Epithelial cell of prostate (primary cell): ENCODE data around the gene PADI1.

ENCODE experiments used
- DNase-seq: peaks from one replicate; pipeline ENCODE4 v3.0.0-alpha.2; 2011; ENCODE audit warnings: low read depth, low spot score
- H3K27ac ChIP-seq: fragments of 450-650 bp; 2 replicates; pipeline ENCODE4 v1.5.1; 2017; ENCODE audit warnings: mild to moderate bottlenecking

The PADI1 gene

DNA sequence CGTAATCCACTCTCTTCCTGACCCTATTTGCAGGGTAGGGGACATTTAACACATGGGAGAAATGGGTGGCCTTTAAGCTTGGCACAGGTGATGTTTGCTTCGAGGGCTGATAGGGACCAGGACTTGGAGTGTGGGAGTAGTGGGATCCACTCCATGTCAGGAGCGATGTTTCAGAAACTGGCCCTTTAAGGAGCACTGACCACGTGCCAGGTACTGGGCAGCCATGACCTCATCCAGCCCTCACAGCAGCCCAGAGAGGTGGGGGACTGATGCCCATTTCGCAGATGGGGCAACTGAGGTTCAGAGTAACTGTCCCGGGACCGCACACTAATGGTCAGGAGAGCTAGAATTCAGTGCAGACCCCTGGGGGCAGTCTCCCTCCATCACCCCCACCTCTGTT lies 55.3 kb downstream of the PADI1 start:
- DNase-seq: no peak
- no peak overlapping the region for H3K27ac ChIP-seq

DNA sequence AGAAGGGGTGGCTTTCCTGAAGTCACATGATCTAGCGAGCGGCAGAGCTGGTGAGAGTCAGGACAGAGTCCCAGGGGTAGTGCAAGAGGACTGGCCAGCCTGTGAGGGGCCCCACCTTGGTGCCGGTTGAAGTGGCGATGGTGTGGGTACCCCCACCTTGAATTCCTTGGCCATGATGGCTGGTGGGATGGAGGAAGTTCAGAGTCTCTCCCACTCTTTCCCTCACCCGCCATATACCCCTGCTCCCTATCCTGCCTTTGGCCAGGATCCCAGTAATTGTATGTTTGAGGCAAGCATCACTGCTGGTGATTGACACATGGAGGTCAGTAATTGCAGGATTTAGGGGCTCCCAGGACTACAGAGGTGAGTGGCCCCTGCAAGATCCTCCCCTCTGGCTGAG lies 55.8 kb downstream of the PADI1 start:
- DNase-seq: no peak
- H3K27ac ChIP-seq: no peak overlapping the region

- no peak for DNase-seq
These were observed 59.0 kb downstream of the PADI1 start for GRCh38 chr1:17263936-17264335.

GRCh38 chr1:17264470-17264869 lies 59.5 kb downstream of the PADI1 start:
- DNase-seq: no peak
- peak overlapping the region; percentile 59 for H3K27ac ChIP-seq

More at GRCh38 chr1:17263936-17264335, 59.0 kb downstream of the PADI1 start:
- H3K27ac ChIP-seq: no peak overlapping the region

DNA sequence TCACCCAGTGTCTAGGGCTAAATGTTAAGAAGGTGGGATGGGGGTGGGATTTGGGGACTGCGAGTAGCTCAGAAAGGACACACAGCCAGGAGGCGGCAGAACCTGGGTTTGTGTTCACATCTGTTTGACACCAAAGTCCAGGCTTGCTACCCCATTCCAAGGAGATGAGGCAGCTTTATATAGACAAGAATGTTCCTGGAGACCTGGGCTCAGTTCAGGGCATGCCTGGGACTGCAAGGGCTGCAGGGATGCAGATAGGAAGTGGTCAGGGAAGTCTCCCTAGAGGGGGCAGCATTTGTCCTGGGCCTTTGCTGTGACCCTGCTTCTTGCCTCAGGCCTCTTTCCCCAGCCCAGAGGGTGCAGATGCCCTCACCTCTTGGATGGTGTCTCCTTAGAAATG lies 60.2 kb downstream of the PADI1 start:
- H3K27ac ChIP-seq: peak overlapping the region; percentile 59
- no peak for DNase-seq

GRCh38 chr1:17265950-17266349 lies 61.0 kb downstream of the PADI1 start:
- H3K27ac ChIP-seq: peak overlapping the region; percentile 59
- no peak for DNase-seq

GRCh38 chr1:17270891-17271765 lies 66.2 kb downstream of the PADI1 start:
- H3K27ac ChIP-seq: no peak overlapping the region
- DNase-seq: no peak

- no peak for DNase-seq
- no peak overlapping the region for H3K27ac ChIP-seq
These were observed 67.1 kb downstream of the PADI1 start for GRCh38 chr1:17272066-17272465.

DNA sequence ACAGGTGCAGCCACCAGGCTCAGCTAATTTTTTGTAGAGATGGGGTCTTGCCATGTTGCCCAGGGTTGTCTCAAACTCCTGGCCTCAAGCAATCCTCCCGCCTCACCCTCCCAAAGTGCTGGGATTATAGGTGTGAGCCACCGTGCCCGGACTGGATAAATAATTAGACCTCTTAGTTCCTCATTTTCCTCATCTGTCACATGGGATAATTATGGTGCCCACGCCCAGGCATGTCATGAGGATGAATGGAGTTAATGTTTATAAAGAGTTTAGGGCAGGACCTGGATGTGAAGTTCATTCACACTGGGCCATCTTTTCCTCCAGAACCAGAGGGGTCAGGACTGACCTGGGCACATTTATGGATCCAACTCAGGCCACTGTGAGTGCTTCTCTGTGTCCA lies 67.7 kb downstream of the PADI1 start:
- no peak for DNase-seq
- no peak overlapping the region for H3K27ac ChIP-seq

DNA sequence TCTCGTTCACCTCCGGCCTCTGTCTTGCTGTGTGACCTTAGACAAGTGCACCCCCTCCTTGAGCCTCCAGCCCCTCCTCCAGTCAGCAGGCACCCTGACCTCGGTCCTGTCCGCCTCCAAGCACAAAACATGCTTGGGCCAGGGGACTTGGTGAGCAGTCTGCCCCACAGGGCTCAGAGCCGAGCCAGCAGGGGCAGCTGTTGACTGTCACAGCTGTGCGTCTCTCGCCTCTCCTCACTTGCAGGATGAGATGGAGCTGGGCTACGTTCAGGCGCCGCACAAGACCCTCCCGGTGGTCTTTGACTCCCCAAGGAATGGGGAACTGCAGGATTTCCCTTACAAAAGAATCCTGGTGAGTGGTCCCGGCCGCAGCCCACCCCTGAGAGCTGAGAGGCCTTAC lies 68.2 kb downstream of the PADI1 start:
- no peak for DNase-seq
- no peak overlapping the region for H3K27ac ChIP-seq

- DNase-seq: no peak
- H3K27ac ChIP-seq: no peak overlapping the region
These were observed 69.5 kb downstream of the PADI1 start for GRCh38 chr1:17274186-17275170.

DNA sequence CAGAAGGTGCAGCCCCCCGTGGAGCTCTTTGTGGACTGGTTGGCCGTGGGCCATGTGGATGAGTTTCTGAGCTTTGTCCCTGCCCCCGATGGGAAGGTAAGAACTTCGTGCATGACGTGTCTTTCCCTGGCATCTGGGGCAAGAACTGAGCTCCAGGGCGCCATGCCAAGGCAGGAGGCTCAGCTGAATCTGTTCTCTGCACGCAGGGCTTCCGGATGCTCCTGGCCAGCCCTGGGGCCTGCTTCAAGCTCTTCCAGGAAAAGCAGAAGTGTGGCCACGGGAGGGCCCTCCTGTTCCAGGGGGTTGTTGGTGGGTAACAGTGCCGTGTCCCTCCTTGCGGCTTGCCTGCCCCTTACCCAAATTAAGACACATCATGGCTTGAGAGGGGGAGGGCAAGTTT lies 71.6 kb downstream of the PADI1 start:
- DNase-seq: peak; percentile 59
- H3K27ac ChIP-seq: no peak overlapping the region

DNA sequence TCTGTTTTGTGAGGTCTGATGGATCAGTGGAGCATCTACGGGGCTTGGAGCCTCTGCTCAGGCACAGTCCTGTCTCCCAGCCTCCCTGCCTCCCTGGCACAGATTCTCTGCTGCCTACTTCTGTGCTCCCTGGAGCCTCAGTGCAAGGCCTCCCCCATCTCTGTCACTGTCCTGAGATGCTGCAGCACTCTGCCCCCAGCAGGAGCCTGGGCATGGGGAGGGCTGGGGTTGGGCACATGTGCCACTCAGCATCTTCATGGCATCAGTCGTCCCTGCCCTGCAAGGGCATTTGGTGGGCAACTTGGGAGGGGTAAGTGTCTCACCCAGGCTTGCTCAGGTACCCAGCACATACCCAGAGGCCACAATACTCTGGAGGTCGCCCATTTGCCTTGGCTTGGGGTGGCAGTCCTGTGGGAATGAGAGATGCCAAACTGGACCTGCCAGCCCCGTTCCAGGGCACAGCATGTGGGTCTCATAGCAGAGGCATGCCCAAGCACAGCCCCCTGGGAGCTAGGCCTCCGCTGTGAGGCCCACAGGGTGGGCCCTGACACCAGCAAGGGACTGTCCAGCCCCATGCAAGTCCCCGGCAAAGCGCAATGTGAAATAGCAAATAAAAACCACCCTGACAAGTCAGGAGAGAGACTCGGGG lies 72.7 kb downstream of the PADI1 start:
- no peak overlapping the region for H3K27ac ChIP-seq
- DNase-seq: no peak

GRCh38 chr1:17278996-17279830 lies 74.3 kb downstream of the PADI1 start:
- no peak overlapping the region for H3K27ac ChIP-seq
- no peak for DNase-seq

GRCh38 chr1:17280436-17280835 lies 75.5 kb downstream of the PADI1 start:
- no peak overlapping the region for H3K27ac ChIP-seq
- no peak for DNase-seq

- H3K27ac ChIP-seq: no peak overlapping the region
- DNase-seq: no peak
These were observed 76.0 kb downstream of the PADI1 start for GRCh38 chr1:17280894-17281293.

- no peak overlapping the region for H3K27ac ChIP-seq
- no peak for DNase-seq
These were observed 76.8 kb downstream of the PADI1 start for GRCh38 chr1:17281775-17282181.

- no peak for DNase-seq
- H3K27ac ChIP-seq: no peak overlapping the region
These were observed 77.9 kb downstream of the PADI1 start for GRCh38 chr1:17282836-17283235.

DNA sequence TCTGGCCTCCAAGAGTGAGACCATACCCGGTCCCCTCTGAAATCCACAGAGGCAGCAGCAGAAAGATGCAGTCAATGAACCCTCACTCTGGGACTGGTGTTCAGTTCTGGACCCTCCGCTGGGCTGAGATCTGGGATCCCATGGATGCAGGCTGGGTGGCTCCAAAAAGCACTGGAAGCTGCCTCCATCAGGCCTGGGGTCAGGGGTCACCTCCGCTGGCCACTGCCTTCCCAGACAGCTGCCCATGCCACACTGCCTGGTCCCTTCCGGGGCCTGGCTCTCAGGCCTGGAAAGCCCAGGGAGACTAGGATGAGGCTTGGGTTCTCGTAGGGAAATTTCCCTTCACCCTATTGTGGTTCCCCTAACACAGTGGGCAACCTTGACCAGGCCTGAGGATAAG lies 81.7 kb downstream of the PADI1 start:
- H3K27ac ChIP-seq: no peak overlapping the region
- DNase-seq: no peak
